IMR-90 (cell line): ENCODE results near the gene HMX3. TPM values are rescaled to one million over a fixed set of nuclear protein-coding genes. Genes with fewer than 3 reads are reported as not detected.

Experiments used
- ATAC-seq: fragments of 200-7000 bp; cut with Tn5 transposase; 2 replicates; pipeline ENCODE4 v1.9.1; 2020; ENCODE audit warnings: low read depth, mild to moderate bottlenecking, moderate library complexity
- BruUV-seq: library from RNA; stranded (reverse); fragments of 400-500 nt; replicated peaks from 2 replicates; lab custom pipeline; 2021; lab: Mats Ljungman, UMichigan
- CTCF ChIA-PET: fragments of 300-600 bp; formaldehyde crosslinking; extraction: SDS; loops from one replicate; lab custom pipeline; 2021; ENCODE audit warnings: antibody characterized with exemption; lab: Yijun Ruan, JAX
- POLR2A ChIA-PET: fragments of 300-600 bp; sonication (Branson Sonifier 250); formaldehyde crosslinking; loops from one replicate; lab custom pipeline; 2022; ENCODE audit warnings: antibody characterized with exemption; ENCODE audit not compliant: unreplicated experiment; lab: Charles Lee
- DNase-seq: peaks from one replicate; pipeline ENCODE4 v3.0.0; 2013
- H2AFZ ChIP-seq: replicated peaks from 2 replicates; pipeline ENCODE3; 2013; ENCODE audit warnings: low read length, mild to moderate bottlenecking; ENCODE audit not compliant: poor library complexity
- H2AK5ac ChIP-seq: 2 replicates; pipeline ENCODE4 v1.6.1; 2013; ENCODE audit warnings: low read depth, low read length, inconsistent platforms
- H2AK9ac ChIP-seq: replicated peaks from 2 replicates; pipeline ENCODE3; 2013; ENCODE audit warnings: mild to moderate bottlenecking, low read depth, low read length, moderate library complexity; ENCODE audit not compliant: poor library complexity
- H2BK120ac ChIP-seq: 2 replicates; pipeline ENCODE4 v1.6.1; 2013; ENCODE audit warnings: low read depth, low read length, inconsistent platforms
- H2BK15ac ChIP-seq: 3 replicates; pipeline ENCODE4 v1.6.1; 2013; ENCODE audit warnings: low read depth, low read length, inconsistent platforms
- H2BK20ac ChIP-seq: 2 replicates; pipeline ENCODE4 v1.6.1; 2013; ENCODE audit warnings: low read depth, mild to moderate bottlenecking, inconsistent platforms, low read length, moderate library complexity
- H2BK5ac ChIP-seq: 2 replicates; pipeline ENCODE4 v1.6.1; 2013; ENCODE audit warnings: mild to moderate bottlenecking, low read depth, low read length, inconsistent platforms; ENCODE audit not compliant: poor library complexity, severe bottlenecking
- H3K14ac ChIP-seq: replicated peaks from 2 replicates; pipeline ENCODE4 v1.6.1; 2013; ENCODE audit warnings: low read depth, low read length, inconsistent platforms
- H3K18ac ChIP-seq: 2 replicates; pipeline ENCODE4 v1.6.1; 2013; ENCODE audit warnings: low read depth, low read length, control low read depth
- H3K23ac ChIP-seq: 2 replicates; pipeline ENCODE4 v1.6.1; 2013; ENCODE audit warnings: low read depth, low read length, inconsistent platforms
- H3K27ac ChIP-seq: 2 replicates; pipeline ENCODE4 v1.5.1; 2013; ENCODE audit warnings: mild to moderate bottlenecking, control low read depth, low read length; ENCODE audit not compliant: insufficient read depth
- H3K27me3 ChIP-seq: 2 replicates; pipeline ENCODE4 v1.6.1; 2013; ENCODE audit warnings: low read length; ENCODE audit not compliant: control insufficient read depth, insufficient read depth
- H3K36me3 ChIP-seq: 2 replicates; pipeline ENCODE4 v1.6.1; 2013; ENCODE audit warnings: low read length, mixed read lengths; ENCODE audit not compliant: control insufficient read depth, insufficient read depth
- H3K4ac ChIP-seq: 2 replicates; pipeline ENCODE4 v1.6.1; 2013; ENCODE audit warnings: low read depth, low read length, inconsistent platforms
- H3K4me1 ChIP-seq: 2 replicates; pipeline ENCODE4 v1.6.1; 2013; ENCODE audit warnings: low read length, mixed read lengths; ENCODE audit not compliant: control insufficient read depth, insufficient read depth
- H3K4me2 ChIP-seq: 2 replicates; pipeline ENCODE4 v1.6.1; 2013; ENCODE audit warnings: low read depth, mild to moderate bottlenecking, control low read depth, low read length, moderate library complexity
- H3K4me3 ChIP-seq: 2 replicates; pipeline ENCODE4 v1.5.1; 2013; ENCODE audit warnings: low read depth, mild to moderate bottlenecking, control low read depth, low read length, moderate library complexity; ENCODE audit not compliant: insufficient read depth
- H3K56ac ChIP-seq: 2 replicates; pipeline ENCODE4 v1.6.1; 2013; ENCODE audit warnings: low read length, inconsistent platforms; ENCODE audit not compliant: insufficient read depth; ENCODE audit errors: extremely low read depth
- H3K79me1 ChIP-seq, 2 experiments: 2 replicates each; pipeline ENCODE4 v1.6.1; 2013; ENCODE audit warnings: low read length in 2 of 2, inconsistent platforms in 1 of 2, low read depth in 1 of 2
- H3K9ac ChIP-seq: 2 replicates; pipeline ENCODE4 v1.6.1; 2013; ENCODE audit warnings: low read depth, low read length, control low read depth
- H3K9me1 ChIP-seq: 2 replicates; pipeline ENCODE4 v1.6.1; 2013; ENCODE audit warnings: low read length, inconsistent platforms; ENCODE audit not compliant: insufficient read depth
- H3K9me3 ChIP-seq: 2 replicates; pipeline ENCODE4 v1.6.1; 2013; ENCODE audit warnings: low read length; ENCODE audit not compliant: control insufficient read depth, insufficient read depth
- H4K20me1 ChIP-seq: 2 replicates; pipeline ENCODE4 v1.6.1; 2013; ENCODE audit warnings: low read length, inconsistent platforms; ENCODE audit not compliant: insufficient read depth
- H4K5ac ChIP-seq: 2 replicates; pipeline ENCODE4 v1.6.1; 2013; ENCODE audit warnings: mild to moderate bottlenecking, low read depth, low read length, control low read depth
- H4K8ac ChIP-seq, 2 experiments: 2 replicates each; pipeline ENCODE4 v1.6.1; 2013; ENCODE audit warnings: low read depth in 2 of 2, low read length in 2 of 2, control low read depth in 1 of 2, inconsistent platforms in 1 of 2
- H4K91ac ChIP-seq: 2 replicates; pipeline ENCODE4 v1.6.1; 2013; ENCODE audit warnings: low read depth, low read length, inconsistent platforms; ENCODE audit not compliant: insufficient read depth
- CTCF ChIP-seq: conservative IDR thresholded peaks from 2 replicates; pipeline ENCODE4 v1.5.1; 2012; ENCODE audit warnings: mild to moderate bottlenecking, low read depth, low read length, improper control_type of control experiment
- MXI1 ChIP-seq: IDR thresholded peaks from 2 replicates; pipeline ENCODE4 v1.6.1; 2012; ENCODE audit warnings: low read depth, mild to moderate bottlenecking, low read length, moderate library complexity, borderline replicate concordance
- NFE2L2 ChIP-seq: fragments of 150-350 bp; IDR thresholded peaks from 2 replicates; pipeline ENCODE4 v1.6.1; 2016; ENCODE audit warnings: low read depth, mild to moderate bottlenecking, low read length
- RAD21 ChIP-seq: IDR thresholded peaks from 2 replicates; pipeline ENCODE4 v1.6.1; 2012; ENCODE audit warnings: low read length, improper control_type of control experiment
- RFX5 ChIP-seq: IDR thresholded peaks from 2 replicates; pipeline ENCODE4 v1.8.0; 2012; ENCODE audit warnings: low read depth, mild to moderate bottlenecking, low read length, moderate library complexity
- SMC3 ChIP-seq: fragments of 150-350 bp; IDR thresholded peaks from 2 replicates; pipeline ENCODE4 v1.6.1; 2016; ENCODE audit warnings: low read depth, mild to moderate bottlenecking, antibody characterized with exemption, low read length, moderate library complexity
- WGBS, 2 experiments: methylation state at CpG; one replicate each; pipeline versions ENCODE4 v1.1.5 to v1.1.7; 2013; ENCODE audit warnings: missing lambda C conversion rate in 2 of 2; ENCODE audit not compliant: insufficient read length in 1 of 2; ENCODE audit errors: extremely low coverage in 2 of 2; 5-methylcytosine and 5-hydroxymethylcytosine counted together
- dilution Hi-C: fragments of 300-500 bp; cut with HindIII; formaldehyde crosslinking; loops from one replicate; pipeline ENCODE4 v1.14.3; 2018; ENCODE audit warnings: low sequenced_read_pairs; ENCODE audit not compliant: unreplicated experiment
- in situ Hi-C: fragments of 300-500 bp; cut with MboI; formaldehyde crosslinking; loops from 3 replicates; pipeline ENCODE4 v1.14.3; 2019; ENCODE audit warnings: low sequenced_read_pairs, inconsistent platforms, mixed read lengths
- intact Hi-C: fragments of 100-400 bp; cut with micrococcal nuclease; formaldehyde crosslinking; loops from 2 replicates; pipeline ENCODE4 v1.10.0; 2022
- polyA plus RNA-seq, 3 experiments: library from polyadenylated mRNA; depleted of rRNA; stranded (reverse); fragments of >200 nt; gene quantifications; 2 replicates each; pipeline ENCODE4 v1.2.3, GENCODE V29; 2012; ENCODE audit warnings: low replicate concordance in 1 of 3
- total RNA-seq: library from RNA; depleted of rRNA; stranded (reverse); fragments of >200 nt; gene quantifications from 2 replicates; pipeline ENCODE4 v1.2.3, GENCODE V29; 2012
- TF ChIP-seq, protein P1 (sequence below): fragments of 150-350 bp; IDR thresholded peaks from 2 replicates; pipeline ENCODE4 v1.6.1; 2016; ENCODE audit warnings: low read depth, mild to moderate bottlenecking, low read length, moderate library complexity, borderline replicate concordance

The HMX3 gene
- total and polyA plus RNA-seq, 2 of the 4 experiments (the other 2 are of a cell fraction): not detected

- H3K27ac ChIP-seq: no peak overlapping the region
- ChIA-PET POLR2A (no interaction called here), CTCF (no interaction called here)
- H3K23ac ChIP-seq: no peak overlapping the region
- H2AFZ ChIP-seq: peak overlapping the region; percentile 10
- no peak overlapping the region for H3K4ac ChIP-seq
- H3K9me1 ChIP-seq: no peaks in the 10 kb centered on the region
- H4K8ac ChIP-seq: no peak overlapping the region
- ATAC-seq (no peak), DNase-seq (no peak)
- dilution Hi-C loops (no loop called here), in situ Hi-C loops (no loop called here), intact Hi-C loops (no loop called here)
- H3K4me2 ChIP-seq: no peak overlapping the region
- TF ChIP-seq SMC3 (no peak), RAD21 (no peak), RFX5 (no peak), MXI1 (no peak), NFE2L2 (no peak), CTCF (no peak)
- TF ChIP-seq, protein P1, sequence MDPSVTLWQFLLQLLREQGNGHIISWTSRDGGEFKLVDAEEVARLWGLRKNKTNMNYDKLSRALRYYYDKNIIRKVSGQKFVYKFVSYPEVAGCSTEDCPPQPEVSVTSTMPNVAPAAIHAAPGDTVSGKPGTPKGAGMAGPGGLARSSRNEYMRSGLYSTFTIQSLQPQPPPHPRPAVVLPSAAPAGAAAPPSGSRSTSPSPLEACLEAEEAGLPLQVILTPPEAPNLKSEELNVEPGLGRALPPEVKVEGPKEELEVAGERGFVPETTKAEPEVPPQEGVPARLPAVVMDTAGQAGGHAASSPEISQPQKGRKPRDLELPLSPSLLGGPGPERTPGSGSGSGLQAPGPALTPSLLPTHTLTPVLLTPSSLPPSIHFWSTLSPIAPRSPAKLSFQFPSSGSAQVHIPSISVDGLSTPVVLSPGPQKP: no peak
- H3K79me1 ChIP-seq: no peaks in the 10 kb centered on the region
- no peaks in the 10 kb centered on the region for H3K4me1 ChIP-seq
- H4K5ac ChIP-seq: no peak overlapping the region
- H2AK9ac ChIP-seq: no peak overlapping the region
- BruUV-seq: no TSS peak
- H4K91ac ChIP-seq: no peak overlapping the region
- H2AK5ac ChIP-seq: no peak overlapping the region
- no peak overlapping the region for H2BK120ac ChIP-seq
- H4K20me1 ChIP-seq: no peaks in the 10 kb centered on the region
- H3K9me3 ChIP-seq: peaks cover 2% of the 10 kb centered on the region; the same call in 1 of the 2 replicates
- H2BK5ac ChIP-seq: no peak overlapping the region
- H3K27me3 ChIP-seq: no peaks in the 10 kb centered on the region
- no peak overlapping the region for H2BK15ac ChIP-seq
- WGBS, 2 experiments: 43% methylated on average over 7 of the region's 9 CpGs; no CpG with 5 or more reads in 1 of the 2 experiments
- no peak overlapping the region for H3K4me3 ChIP-seq
- H3K9ac ChIP-seq: no peak overlapping the region
- no peak overlapping the region for H3K56ac ChIP-seq
- H3K14ac ChIP-seq: no peak overlapping the region
- no peak overlapping the region for H2BK20ac ChIP-seq
- no peaks in the 10 kb centered on the region for H3K36me3 ChIP-seq
- H3K18ac ChIP-seq: no peak overlapping the region
Measured at GRCh38 chr10:123101872-123102271, 33.9 kb upstream of the HMX3 start.
